Endothelial cell of umbilical vein (primary cell): ENCODE measurements around the gene NTRK2.

Experiments
- EZH2 ChIP-seq: IDR thresholded peaks from 2 replicates; pipeline ENCODE4 v1.6.1; 2012; ENCODE audit warnings: borderline replicate concordance, low read depth, mild to moderate bottlenecking, moderate library complexity, low read length, inconsistent platforms; ENCODE audit not compliant: severe bottlenecking
- FOS ChIP-seq: IDR thresholded peaks from 2 replicates; pipeline ENCODE4 v1.6.1; 2011; ENCODE audit warnings: mild to moderate bottlenecking, low read length, moderate library complexity, borderline replicate concordance; ENCODE audit not compliant: insufficient read depth
- GATA2 ChIP-seq: IDR thresholded peaks from 2 replicates; pipeline ENCODE4 v1.7.0; 2011; ENCODE audit warnings: low read depth, mild to moderate bottlenecking, moderate library complexity, mixed read lengths, low read length; ENCODE audit not compliant: insufficient read length, insufficient read depth
- JUN ChIP-seq: IDR thresholded peaks from 2 replicates; pipeline ENCODE4 v1.6.1; 2011; ENCODE audit warnings: borderline replicate concordance, low read depth; ENCODE audit not compliant: insufficient read length, insufficient read depth
- MAX ChIP-seq: IDR thresholded peaks from 2 replicates; pipeline ENCODE4 v1.6.1; 2011; ENCODE audit not compliant: insufficient read depth, insufficient read length
- MYC ChIP-seq: IDR thresholded peaks from one replicate; pipeline ENCODE4 v1.6.1; 2011; ENCODE audit warnings: mild to moderate bottlenecking, low read depth, low read length
- POLR2A ChIP-seq: IDR thresholded peaks from 2 replicates; pipeline ENCODE4 v1.6.1; 2012; ENCODE audit warnings: low read depth, mild to moderate bottlenecking, control low read depth, low read length
- POLR2AphosphoS5 ChIP-seq: IDR thresholded peaks from 2 replicates; pipeline ENCODE4 v1.6.1; 2012; ENCODE audit warnings: low read depth, mild to moderate bottlenecking, control low read depth, low read length, moderate library complexity; ENCODE audit not compliant: insufficient read depth
- TF ChIP-seq, protein P1 (sequence below), 2 donors: IDR thresholded peaks; 1 replicate in 1 of 2; 2 replicates in 1 of 2; pipeline ENCODE4 v1.5.1; 2011; ENCODE audit warnings: low read length in 2 of 2, mild to moderate bottlenecking in 2 of 2, moderate library complexity in 2 of 2, control low read depth in 1 of 2, inconsistent platforms in 1 of 2, low read depth in 1 of 2; ENCODE audit not compliant: insufficient read depth in 1 of 2; ENCODE audit errors: extremely low read depth in 1 of 2

DNA sequence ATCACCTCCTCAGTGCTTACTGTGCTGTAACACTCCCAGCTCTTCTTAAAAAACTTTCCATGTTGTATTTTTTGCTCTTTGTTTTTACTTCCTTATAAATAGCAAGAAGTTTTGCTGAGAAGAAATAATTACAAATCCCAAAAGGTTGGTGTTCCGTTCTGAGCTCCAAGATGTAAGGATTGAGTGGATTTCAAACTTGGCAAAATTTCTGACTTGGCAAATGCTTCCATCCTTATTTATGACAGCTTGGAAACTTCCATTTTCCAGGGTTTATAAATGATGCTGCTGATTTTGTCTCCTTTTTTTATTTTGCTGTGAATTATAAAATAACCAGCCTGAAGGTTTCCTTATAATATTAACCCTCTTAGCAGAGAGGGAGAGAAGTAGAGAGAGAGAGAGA lies 151.9 kb downstream of the NTRK2 start:
- TF ChIP-seq, protein P1, sequence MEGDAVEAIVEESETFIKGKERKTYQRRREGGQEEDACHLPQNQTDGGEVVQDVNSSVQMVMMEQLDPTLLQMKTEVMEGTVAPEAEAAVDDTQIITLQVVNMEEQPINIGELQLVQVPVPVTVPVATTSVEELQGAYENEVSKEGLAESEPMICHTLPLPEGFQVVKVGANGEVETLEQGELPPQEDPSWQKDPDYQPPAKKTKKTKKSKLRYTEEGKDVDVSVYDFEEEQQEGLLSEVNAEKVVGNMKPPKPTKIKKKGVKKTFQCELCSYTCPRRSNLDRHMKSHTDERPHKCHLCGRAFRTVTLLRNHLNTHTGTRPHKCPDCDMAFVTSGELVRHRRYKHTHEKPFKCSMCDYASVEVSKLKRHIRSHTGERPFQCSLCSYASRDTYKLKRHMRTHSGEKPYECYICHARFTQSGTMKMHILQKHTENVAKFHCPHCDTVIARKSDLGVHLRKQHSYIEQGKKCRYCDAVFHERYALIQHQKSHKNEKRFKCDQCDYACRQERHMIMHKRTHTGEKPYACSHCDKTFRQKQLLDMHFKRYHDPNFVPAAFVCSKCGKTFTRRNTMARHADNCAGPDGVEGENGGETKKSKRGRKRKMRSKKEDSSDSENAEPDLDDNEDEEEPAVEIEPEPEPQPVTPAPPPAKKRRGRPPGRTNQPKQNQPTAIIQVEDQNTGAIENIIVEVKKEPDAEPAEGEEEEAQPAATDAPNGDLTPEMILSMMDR (IDR thresholded peaks at IDR 0.05; ENCODE audit: extremely low read depth in 1 of 2, insufficient read depth in 1 of 2, low read depth in 1 of 2, low read length in 2 of 2): no peak
- TF ChIP-seq MYC: no peak
- no peak for TF ChIP-seq MAX
- TF ChIP-seq POLR2AphosphoS5: no peak
- no peak for TF ChIP-seq FOS
- no peak for TF ChIP-seq EZH2
- no peak for TF ChIP-seq POLR2A
- TF ChIP-seq GATA2: no peak
- TF ChIP-seq JUN: no peak
